ENCODE data around the gene ITGB3.
"Not testable (repeated sequence)": the region's sequence is repeated elsewhere in the genome, so short reads cannot be mapped to it uniquely, and the experiment has no call there.

ITGB3 gene

DNA sequence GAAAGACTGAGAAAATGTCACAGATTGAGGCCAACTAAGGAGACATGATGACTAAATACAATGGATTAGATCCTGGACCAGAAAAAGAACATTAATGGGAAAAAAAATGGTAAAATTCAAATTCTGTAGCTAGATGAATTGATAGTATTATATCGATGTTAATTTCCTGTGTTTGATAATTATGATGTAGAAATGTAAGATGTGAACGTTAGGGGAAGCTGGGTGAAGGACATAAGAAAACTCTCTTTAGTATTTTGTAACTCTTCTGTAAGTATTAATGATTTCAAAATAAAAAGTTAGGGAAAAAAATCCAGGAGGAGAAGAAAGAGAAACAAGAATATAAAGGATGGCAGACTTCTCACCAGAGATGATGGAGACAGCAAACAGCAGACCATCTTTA lies 2.8 kb upstream of the ITGB3 start:
- no peak for DNase-seq

DNA sequence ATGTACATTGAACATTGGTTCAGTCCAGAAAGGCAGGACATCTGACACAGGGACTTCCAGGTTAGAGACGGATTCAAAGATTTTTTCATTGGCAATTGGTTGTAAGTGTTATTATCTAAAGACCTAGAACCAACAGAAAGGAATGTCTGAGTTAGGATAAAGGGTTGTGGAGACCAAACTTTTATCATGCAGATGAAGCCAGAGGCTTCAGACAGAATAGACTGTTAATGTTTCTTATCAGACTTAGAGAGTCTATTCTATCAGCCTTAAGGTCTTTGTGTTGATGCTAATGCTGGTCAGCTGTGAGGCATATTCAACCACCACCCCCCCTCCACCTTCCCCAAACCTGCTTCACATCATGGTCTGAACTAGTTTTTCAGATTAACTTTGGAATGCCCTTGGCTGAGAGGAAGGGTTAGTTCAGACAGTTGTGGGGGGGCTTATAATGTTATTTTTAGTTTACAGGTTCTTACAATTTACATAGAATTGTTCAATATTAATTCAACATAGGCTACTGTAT lies 2.1 kb upstream of the ITGB3 start:
- no peak for DNase-seq

DNA sequence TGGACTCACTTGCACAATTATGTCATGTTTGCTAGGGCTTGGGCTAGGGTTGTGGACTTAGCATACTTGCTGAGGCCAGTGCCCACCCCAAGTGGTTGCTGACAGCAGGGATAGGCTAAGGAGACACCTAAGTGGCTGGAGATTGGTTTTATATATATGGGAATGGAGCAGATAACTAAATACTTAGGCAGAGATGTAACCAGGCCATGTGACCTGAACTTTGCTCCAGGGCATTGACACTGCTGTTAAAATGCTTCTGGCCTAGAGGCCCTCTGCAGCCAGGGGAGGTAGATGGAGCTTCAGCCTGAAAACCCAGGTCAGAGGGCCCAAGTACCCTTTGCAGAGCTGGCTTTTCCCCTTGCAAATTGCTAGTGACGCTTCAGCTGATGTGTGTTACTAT lies 1.4 kb upstream of the ITGB3 start:
- no peak for DNase-seq

DNA sequence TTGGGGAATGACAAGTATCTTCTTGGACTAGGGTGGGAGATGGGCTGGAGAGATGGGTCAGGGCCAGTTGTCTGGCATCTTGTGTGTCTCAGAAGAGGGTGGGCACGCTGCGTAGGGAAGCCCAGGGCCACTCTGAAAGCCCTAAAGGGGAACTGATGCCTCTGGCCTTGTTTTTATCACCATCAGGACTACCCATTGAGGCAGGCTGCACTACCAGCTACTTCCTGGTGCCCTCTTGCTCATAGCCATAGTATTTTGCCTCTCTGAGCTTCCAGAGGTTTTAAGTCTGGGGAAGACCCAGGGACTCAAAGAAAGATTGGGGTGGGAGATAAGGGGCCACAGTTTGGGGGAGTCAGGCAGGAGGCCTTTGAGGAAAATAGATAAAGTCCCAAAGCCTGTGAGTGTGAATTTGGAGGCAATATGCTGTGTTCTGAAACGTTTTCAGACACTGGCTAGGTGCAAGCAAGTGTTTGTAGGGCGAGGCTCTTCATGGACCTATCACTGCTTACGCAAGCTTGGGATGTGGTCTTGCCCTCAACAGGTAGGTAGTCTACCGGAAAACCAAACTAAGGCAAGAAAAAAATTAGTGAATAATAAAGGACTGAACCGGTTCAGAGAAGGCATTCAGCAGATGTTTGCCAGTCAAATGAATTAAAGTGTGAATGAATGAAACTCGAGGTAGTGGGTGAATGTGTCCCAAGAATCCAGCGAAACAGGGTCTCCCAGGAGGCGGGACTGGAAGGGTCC lies 688 bp upstream of the ITGB3 start:
- DNase-seq = no peak

DNA sequence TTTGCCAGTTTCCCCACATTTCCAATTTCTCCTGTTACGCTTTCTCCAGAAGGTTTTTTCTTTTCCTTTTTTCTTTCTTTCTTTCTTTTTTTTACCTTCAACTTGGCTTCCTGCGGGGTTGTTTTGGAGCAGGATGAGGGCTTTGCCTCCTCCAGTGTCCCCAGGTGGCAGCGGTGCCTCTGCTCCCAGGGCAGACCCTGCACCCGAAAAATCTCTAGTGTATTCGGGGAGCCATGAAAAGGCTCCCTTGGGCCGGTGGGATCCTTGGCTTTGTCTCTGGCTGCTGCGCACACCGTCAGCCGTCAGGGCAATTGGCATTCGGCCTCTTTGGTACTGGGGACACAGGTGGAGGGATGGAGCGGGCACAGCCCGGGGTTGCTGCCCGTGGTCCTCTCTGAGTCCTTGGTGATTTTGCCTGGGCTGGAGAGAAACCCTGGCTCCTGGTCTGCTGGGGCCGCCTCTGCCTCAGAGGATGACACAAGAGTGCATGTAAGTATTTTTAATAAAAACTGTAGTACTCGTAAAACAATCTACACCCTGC lies 846 bp downstream of the ITGB3 start:
- DNase-seq = no peak

DNA sequence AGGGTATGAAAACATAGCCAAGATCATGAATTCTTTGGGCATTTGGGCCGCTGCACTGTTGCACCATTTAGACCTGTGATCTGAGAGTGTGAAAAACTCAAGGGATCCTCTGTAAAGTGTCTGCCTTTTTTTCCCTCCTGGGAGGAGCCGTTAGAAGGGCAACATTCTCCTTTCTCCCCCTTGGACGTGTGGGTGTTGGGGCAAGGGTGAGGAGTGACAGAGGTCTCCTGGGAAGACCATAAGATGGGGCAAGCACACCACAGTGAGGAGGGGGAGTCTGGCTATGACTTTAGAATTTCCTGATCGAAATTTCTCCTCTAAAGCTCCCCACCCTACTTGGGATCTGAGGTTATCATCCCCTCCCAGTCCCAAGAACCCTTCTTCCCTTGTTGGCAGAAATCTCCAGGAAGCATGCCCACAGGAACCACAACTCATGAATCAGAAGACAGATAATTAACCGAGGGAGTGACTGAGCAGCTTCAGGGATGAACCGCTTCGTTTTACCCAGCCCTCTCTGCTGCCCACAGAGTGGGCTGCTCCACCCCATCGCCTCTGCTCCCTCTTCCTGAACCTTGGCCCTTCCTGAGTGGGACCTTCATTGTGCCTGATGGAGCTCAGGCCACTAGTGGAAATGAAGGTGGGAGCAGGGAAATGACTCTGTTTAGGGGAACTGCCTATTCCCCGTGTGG lies 4.2 kb downstream of the ITGB3 start:
- DNase-seq = no peak

DNA sequence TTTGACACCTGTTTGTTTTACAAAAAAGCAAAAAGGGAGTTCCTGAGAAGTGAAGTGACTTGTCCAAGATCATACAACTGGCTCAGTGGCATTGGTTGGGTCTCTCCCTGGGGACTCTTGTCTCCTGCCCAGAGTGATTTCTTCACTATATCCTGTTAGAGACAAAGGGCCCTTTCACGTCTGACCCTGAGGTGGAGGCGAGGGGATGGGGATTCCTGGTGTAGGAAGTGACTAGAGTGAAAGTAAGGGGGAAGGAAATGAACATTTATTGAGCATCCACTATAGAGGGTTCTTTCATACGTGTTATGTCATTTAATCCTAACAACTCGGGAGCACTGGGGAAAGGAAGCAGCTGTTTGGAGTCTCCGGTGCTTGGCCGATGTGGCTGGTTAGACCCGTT lies 9.0 kb downstream of the ITGB3 start:
- DNase-seq = no peak

DNA sequence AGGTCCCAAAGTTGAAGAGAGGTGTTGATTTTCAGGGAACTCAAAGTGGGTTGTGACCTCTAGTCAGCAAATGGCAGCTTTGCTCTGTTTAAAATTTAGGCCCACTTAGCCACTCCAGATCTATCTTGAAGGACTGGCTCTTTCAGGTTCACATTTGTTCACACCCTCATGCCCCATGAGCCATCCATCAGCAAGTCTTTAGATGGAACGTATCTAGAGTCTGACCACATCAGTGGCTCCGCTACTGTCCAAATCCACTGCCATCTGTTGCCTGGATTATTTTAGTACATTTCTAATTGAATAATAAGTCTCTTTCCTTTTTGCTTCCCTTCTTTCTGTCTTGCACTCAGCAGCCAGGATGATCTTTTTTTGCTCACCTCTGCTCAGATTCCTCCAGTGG lies 10.5 kb downstream of the ITGB3 start:
- DNase-seq = no peak

DNA sequence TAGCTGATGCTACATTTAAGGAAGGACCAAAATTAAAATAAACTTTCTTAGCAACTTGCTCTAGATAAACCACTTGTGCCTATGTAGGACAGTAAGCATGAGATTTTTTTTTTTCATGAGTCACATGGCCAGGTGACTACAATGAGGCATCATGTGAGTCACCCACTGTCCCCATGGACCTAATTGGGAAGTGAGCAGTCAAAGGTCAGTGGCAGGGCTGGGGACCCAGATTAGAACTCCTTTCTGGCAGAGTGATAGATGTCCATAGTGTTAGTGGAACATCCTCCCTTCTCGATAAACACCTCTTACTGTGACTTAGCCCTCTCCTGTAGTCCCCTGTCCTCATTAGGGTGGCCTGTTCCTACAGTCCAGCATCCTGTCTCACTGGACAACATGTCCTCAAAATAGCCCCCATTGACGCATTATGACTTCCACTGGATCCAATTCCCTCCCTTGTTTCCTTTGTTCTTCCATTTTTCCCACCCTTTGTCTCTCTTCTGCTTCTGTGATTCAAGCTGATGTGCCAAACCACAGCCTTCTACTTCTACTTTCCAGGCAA lies 12.4 kb downstream of the ITGB3 start:
- no peak for DNase-seq

DNA sequence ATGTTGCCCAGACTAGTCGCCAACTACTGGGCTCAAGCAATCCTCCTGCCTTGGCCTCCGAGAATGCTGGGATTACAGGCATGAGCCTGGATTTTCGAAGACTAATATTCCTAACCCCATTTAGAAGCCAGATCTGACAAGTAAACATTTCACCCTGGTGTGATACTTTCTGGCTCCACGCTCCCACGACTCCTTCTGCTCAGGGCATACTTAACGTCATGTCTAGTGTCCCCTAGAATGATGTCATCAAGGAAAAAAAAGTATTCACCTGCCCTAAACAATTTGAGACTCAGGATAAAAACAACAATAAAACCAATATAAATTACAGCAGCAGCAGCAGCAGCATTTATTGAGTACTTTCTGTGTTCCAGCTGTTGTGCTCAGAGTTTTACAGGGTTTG lies 13.2 kb downstream of the ITGB3 start:
- no peak for DNase-seq

DNA sequence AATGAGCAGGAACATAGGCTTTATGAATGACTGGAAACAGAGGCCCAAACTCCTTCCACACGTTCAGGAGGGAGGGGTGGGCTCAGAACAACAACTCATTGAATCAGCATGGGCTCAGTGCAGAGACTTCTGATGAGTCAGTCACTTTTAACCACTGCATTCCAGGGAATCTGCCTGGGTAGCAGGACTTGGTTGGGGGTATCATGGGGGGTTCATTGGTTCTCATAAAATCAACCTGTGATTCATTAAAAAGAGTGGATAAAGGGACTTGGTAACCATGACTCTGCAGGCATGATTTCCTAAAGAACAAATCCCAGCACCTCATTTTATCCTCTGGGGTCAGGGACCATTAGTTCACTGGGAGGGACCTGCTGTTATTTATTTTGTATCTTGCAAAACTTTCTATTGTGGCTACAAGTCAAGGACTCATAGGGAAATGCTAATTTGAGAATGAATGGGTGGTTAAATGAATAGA lies 13.8 kb downstream of the ITGB3 start:
- DNase-seq = no peak

DNA sequence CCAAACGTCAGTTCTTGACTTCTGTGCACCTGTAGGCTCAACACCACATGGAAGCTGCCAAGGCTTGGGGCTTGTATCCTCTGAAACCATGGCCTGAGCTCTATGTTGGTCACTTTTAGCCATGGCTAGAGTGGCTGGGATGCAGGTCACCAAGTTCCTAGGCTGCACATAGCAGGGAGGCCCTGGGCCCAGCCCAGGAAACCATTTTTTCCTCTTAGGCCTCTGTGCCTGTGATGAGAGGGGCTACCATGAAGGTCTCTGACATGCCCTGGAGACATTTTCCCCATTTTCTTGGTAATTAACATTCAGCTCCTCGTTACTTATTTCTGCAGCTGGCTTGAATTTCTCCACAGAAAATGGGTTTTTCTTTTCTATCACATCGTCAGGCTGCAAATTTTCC lies 15.3 kb downstream of the ITGB3 start:
- not testable (repeated sequence) for DNase-seq

DNA sequence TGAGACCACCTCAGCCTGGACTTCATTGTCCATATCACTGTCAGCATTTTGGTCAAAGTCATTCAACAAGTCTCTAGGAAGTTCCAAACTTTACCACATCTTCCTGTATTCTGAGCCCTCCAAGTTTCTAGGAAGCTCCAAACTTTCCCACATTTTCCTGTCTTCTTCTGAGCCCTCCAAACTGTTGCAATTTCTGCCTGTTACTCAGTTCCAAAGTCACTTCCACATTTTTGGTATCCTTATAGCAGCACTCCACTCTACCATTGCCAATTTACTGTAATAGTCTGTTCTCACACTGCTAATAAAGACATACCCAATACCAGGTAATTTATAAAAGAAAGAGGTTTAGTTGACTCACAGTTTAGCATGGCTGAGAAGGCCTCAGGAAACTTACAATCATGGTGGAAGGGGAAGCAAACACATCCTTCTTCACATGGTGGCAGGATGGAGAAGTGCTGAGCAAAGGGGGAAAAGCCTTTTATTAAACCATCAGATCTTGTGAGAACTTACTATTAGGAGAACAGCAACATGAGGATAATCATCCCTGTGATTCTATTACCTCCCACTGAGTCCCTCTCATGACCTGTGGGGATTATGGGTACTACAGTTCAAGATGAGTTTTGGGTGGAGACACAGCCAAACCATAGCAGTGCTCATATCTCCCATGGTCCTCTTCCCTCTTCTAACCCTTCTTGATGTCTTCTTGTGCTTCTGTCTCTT lies 16.1 kb downstream of the ITGB3 start:
- not testable (repeated sequence) for DNase-seq

DNA sequence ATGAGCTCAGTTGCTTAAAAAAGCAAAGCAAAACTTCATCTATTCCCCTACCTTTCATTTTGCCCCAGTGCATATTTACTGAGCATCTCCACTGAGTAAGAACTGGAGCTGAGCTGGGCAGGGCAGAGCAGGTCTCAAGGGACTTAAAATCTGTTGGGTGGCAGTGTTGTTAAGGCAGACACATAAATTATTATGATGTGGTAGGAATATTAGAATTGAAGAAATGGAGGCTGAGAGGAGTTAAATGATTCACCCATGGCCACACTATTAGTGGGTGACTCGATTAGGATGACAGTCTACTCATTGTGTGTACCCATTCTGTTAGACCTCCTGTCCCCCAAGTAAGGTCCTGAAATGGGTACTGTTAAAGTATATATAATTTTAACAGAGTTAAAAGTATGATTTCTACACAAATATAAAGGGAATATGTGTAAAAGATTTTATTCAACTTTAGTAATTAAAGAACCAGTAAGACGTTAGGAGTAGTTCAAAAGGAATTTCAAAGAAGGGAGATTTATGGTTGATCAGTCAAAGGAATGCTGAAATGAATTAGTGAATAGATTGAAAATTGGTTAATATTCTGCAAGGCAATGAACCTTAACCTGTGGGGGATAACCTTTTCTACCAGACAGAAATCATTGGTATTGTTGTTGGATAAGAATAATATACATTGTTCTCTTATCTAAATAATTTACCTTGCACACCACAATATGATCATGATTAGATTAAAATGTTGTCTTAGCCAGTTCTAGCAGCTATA lies 17.5 kb downstream of the ITGB3 start:
- DNase-seq = no peak

DNA sequence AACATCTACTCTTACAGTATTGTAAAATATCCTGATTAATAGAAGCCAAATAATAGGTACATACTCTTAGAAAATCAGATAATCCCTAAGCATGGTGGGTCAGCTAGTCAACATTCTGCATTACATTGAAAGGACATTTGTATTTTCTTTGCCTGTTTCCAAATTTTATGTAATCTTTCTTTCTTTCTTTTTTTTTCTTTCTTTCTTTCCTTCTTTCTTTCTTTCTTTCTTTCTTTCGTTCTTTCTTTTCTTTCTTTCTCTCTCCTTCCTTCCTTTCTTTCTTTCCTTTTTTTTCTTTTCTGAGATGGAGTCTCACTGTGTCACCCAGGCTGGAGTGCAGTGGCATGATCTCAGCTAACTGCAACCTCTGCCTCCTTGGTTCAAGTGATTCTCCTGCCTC lies 18.9 kb downstream of the ITGB3 start:
- DNase-seq = no peak

DNA sequence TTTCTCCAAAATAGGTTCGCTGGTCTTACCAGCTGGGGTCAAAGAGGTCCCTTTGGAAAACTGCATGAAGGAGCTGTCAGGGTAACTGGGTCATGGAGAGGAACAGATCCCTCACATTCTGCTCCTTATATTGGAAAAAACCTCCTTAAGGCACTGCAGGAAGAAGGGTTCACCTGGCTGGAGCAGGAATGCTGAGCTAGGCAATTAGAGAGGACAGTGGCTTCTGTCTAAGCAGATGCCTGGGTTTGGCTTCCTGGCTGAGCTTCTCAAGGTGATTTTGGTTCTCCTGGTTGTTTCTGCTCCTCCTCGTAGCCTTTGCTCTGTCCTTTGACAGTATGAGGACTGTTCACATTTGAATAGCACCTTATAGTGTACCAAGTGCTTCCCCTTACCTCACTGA lies 19.6 kb downstream of the ITGB3 start:
- DNase-seq = no peak

DNA sequence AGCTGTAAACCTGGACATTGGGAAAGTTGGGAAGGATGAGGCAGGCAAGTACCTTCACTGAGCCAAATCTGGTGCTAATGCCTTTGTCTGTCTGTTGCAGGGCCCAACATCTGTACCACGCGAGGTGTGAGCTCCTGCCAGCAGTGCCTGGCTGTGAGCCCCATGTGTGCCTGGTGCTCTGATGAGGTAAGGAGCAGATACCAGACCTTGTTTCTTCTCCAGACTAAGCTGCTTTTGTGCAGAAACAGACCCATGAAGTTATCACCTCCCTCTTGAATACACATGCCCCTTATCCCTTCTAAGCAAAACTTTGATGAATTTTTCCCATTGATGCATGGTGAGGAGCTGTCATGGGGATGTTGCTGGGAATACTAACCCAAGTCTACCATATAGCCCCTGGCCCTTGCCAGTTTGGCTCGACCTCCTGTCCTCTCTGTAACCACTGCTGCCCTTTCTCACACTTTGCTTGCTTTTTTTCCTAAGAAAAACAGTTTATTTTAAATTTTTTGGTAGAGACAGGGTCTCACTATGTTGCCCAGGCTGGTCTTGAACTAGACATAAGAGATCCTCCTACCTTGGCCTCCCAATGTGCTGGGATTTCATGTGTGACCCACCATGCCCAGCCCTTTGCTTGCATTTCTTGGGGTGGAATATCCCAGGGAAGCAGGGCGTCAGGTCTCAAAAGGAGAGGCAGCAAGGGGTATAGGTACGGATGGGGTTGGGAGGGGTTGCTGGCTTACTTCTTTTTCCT lies 20.9 kb downstream of the ITGB3 start:
- no peak for DNase-seq

DNA sequence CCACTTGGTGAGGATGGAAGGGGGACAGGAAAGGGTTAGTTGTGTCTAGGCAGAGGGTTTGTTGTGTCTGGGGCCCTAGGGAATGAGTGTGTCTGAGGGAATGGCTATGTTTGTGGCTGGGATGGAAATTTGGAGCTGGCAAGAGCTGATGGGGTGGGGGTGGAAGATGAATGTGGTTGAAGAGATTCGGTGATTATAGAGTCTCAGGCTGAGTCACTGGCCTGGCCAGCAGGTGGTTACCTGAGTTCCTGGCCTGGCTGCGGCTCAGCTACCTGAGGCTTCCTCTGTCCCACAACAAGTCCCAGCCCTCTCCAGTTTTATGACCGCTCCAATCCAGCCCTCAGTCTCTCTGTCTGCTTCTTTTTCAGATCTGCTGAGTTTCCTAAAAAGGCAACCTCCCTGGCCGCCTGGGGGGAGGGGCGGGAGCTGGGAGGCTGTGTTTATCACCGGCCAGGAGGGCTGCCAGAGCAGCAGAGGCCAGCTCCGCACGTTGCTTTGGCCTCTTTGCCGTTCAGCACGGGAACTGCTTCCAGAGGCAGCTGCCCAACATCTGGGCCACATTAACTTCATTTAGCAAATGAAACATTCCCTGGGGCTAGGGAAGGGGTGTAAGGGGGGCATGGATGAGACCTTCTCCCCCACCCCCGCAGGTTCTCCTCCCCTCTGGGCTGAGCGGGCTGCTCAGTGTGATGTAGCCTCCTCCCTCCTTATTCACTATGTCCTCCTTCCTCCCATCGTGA lies 21.8 kb downstream of the ITGB3 start:
- no peak for DNase-seq

DNA sequence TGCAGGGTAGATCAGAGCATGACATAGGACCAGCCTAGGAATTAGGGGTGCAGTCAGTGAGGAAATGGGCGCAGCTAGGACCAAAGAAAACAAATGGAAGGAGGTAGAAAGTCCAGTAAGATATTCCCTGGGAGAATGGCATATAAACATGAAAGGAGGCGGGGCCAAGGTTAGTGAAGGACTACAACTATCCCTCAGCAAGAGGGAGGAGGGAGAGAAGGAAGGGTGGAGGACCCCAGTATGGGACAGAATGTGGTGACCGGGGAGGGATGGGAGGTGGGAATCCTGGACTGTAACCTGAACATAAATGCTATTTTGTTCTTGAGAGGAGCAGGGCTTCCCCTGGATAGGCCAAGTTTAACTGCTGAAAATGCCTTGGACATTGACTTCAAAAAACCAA lies 22.8 kb downstream of the ITGB3 start:
- DNase-seq = no peak

DNA sequence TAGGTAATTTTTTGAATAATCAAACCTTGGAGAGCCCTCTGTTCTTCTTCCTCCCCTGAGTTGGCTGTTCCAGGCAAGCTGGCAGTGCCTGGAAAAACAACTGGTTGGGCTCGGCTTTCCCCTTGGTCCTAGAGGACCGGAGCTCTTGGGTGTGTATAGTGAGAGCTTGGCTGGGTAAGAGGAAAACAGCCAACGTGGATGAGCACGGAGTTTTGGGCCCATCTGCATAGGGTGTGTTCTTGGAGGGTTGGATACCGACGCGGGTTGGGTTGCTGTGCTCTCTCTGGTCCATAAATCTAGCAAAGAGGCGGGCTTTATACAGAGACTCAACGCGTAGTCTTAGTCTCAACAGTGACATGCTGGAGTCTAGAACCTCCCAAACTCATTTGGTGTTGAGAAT lies 23.2 kb downstream of the ITGB3 start:
- DNase-seq = no peak

DNA sequence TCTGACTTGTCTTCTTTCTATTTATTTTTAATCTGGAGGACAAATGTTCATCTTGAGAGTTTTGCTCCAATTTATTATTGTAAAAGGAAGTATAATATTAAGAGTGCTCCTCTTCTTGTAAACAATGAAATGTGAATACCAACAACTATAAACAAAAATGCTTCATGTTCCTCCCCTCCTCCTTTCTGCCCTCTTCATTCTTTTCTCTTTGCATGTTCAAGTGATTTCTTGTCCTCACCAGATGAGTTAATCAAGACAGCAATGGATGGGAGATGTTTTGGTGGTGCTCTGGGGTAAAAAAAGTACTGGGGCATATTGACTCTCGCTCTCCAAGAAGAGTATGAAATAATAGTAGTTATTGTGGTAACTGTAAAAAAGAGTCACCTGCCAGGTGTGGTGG lies 24.3 kb downstream of the ITGB3 start:
- DNase-seq = no peak

Measured in CD4-positive, alpha-beta T cell treated with Interleukin-21 for 1 hour (primary cell).